Stimulated activated naive B cell treated with anti-CD40 and anti-IgM and Interleukin-4, amounts not matched to agents 10 μg/mL and 1 μg/mL and 100 μg/mL, for 72 hours (primary cell): ENCODE results near the gene SPDYE4.

ENCODE experiments used
- ATAC-seq, 2 donors: fragments of 150-1000 bp; cut with Tn5 transposase; replicated peaks; 2 replicates each; pipeline ENCODE4 v1.10.0; 2021; ENCODE audit warnings: moderate library complexity in 1 of 2
- DNase-seq: peaks from one replicate; pipeline ENCODE4 v3.0.0; 2021
- H3K27ac Mint-ChIP-seq: one replicate; pipeline ENCODE4 v1.8.0; 2022; ENCODE audit warnings: mild to moderate bottlenecking, mixed read lengths
- H3K27me3 Mint-ChIP-seq, 2 donors: one replicate each; pipeline ENCODE4 v1.8.0; 2022; ENCODE audit warnings: mixed read lengths in 2 of 2
- H3K36me3 Mint-ChIP-seq, 2 donors: one replicate each; pipeline ENCODE4 v1.8.0; 2022; ENCODE audit warnings: mixed read lengths in 2 of 2, mild to moderate bottlenecking in 1 of 2
- H3K4me1 Mint-ChIP-seq, 2 donors: one replicate each; pipeline ENCODE4 v1.8.0; 2022; ENCODE audit warnings: mixed read lengths in 2 of 2, mild to moderate bottlenecking in 1 of 2
- H3K4me3 Mint-ChIP-seq, 2 donors: one replicate each; pipeline ENCODE4 v1.8.0; 2022; ENCODE audit warnings: mild to moderate bottlenecking in 2 of 2, mixed read lengths in 2 of 2, moderate library complexity in 1 of 2
- H3K9me3 Mint-ChIP-seq, 2 donors: one replicate each; pipeline ENCODE4 v1.8.0; 2022; ENCODE audit warnings: mixed read lengths in 2 of 2, mild to moderate bottlenecking in 1 of 2

SPDYE4 gene

DNA sequence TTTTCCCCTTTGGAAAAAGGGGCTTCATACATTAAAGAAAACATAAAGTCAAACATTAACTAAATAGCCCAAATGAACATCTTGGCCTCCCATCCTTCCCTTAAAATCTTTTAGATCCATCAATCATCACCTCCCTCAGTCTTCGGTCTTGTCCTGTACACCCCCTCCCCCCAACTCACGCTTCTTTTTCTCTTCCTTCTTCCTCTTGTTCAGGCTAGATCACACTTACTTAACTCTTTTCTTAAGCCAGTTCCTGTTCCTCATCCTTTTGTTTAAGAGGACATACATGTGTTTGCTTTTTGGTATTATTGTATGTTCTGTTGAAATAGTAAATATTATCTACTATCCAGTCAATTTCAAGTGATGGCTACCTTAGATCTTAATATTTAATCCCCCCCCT lies 35.3 kb upstream of the SPDYE4 start:
- DNase-seq (no peak), ATAC-seq (no peak)
- Mint-ChIP-seq H3K4me3 (no peak overlapping the region), H3K4me1 (peaks cover 6 to 7% of the 10 kb centered on the region in 2 donors), H3K36me3 (no peaks in the 10 kb centered on the region), H3K27ac (peak overlapping the region; percentile 32), H3K9me3 (peaks cover 3 to 4% of the 10 kb centered on the region in 2 donors), H3K27me3 (peaks cover 5 to 10% of the 10 kb centered on the region in 2 donors)

DNA sequence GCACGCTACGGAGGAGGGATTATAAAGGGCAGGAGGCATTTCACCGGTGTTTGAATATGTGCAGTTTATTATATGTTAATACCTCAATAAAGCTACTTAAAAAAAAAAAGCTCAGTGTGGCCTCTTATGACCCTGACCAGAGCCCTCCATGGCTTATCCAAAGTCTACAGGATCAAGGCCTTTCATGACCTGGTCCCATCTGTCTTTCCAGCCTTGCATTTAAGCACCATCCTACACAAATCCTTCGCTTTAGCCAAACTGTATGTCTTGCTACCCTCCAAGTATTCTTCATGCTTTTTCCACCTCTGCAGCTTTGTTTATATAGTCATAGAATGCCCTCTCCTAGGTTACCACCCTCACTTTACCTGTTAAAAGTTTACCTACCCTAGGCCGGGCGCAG lies 34.3 kb upstream of the SPDYE4 start:
- Mint-ChIP-seq H3K27ac (no peak overlapping the region), H3K27me3 (peaks cover 8 to 15% of the 10 kb centered on the region in 2 donors)
- ATAC-seq = no peak

DNA sequence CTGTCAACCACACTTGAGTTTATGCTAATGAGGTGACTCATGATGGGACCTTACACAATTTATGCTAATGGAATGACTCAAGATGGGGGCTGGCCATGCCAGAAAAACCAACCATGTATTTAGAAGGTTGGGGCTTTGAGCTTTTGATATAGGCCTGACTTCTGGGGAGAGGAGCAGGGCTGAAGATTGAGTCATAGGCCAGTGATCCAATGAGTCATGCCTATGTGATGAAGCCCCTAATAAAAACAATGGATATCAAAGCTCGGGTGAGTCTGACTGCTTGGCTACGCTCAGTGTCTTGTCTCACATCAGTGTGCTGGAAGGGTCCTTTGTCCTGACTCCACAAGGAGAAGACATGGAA lies 33.5 kb upstream of the SPDYE4 start:
- Mint-ChIP-seq H3K4me1 (peaks cover 6 to 7% of the 10 kb centered on the region in 2 donors), H3K27ac (no peak overlapping the region), H3K36me3 (no peaks in the 10 kb centered on the region), H3K9me3 (peaks cover 3 to 4% of the 10 kb centered on the region in 2 donors), H3K4me3 (no peak overlapping the region), H3K27me3 (peaks cover 9 to 15% of the 10 kb centered on the region in 2 donors)
- ATAC-seq = peak; percentile 38 to 39
- no peak for DNase-seq

More for the DNA sequence above, 34.3 kb upstream of the SPDYE4 start:
- Mint-ChIP-seq H3K9me3 (peaks cover 3 to 4% of the 10 kb centered on the region in 2 donors), H3K4me3 (no peak overlapping the region), H3K36me3 (no peaks in the 10 kb centered on the region), H3K4me1 (peaks cover 6 to 7% of the 10 kb centered on the region in 2 donors)
- DNase-seq = no peak

DNA sequence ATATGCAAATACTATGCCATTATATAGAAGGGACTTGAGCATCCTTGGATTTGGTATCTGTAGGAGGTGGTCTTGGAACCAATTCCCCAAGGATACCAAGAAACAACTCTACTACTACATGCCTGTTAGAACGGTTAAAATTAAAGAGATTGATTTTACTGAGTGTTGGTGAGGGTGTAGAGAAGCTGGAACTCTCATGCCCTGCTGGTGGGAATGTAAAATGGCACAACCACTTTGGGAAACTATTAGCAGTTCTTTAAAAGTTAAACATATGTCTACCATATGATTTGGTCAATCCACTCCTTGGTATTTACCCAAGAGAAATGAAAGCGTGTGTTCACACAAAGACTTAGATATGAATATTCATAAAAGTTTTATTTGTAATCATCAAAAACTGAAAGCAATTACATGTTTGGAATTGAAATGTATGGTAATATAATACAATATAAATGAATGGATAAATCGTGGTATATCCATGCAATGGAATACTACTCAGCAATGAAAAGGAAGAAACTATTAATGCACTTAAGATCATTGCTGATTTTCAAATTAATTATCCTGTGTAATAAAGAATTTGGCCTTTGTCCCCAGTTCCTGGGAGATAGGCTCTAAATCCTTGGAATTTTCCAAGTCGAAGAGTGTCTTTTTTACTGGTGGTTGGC lies 33.0 kb upstream of the SPDYE4 start:
- ATAC-seq (no peak), DNase-seq (no peak)
- peaks cover 3 to 4% of the 10 kb centered on the region in 2 donors for H3K9me3 Mint-ChIP-seq
- H3K4me1 Mint-ChIP-seq = peaks cover 6 to 7% of the 10 kb centered on the region in 2 donors
- no peak overlapping the region for H3K27ac Mint-ChIP-seq
- no peak overlapping the region for H3K4me3 Mint-ChIP-seq
- H3K36me3 Mint-ChIP-seq = no peaks in the 10 kb centered on the region
- H3K27me3 Mint-ChIP-seq = peaks cover 9 to 15% of the 10 kb centered on the region in 2 donors

DNA sequence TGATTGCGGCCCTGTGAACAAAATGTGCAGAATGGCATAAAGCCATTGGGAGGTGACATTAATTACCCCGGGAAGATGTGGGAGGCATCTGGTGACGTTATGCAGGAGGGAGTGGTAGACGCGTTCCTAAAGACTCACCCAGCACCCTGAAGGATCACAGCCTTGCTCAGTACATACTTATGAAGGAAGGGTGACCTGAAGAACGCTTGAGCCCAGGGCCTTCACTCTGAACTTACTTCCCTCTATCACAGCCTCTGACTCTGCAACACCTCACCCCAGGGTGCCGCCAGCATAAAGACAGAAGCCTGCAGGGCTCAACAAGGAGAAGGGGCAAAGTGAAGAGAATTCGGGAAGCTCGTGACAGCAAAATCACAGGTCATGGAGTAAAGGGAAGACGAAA lies 31.4 kb upstream of the SPDYE4 start:
- Mint-ChIP-seq H3K4me3 (no peak overlapping the region), H3K4me1 (peaks cover 5 to 14% of the 10 kb centered on the region in 2 donors), H3K36me3 (no peaks in the 10 kb centered on the region), H3K27ac (no peak overlapping the region), H3K9me3 (peaks cover 3 to 4% of the 10 kb centered on the region in 2 donors), H3K27me3 (peaks cover 9 to 15% of the 10 kb centered on the region in 2 donors)
- ATAC-seq (no peak), DNase-seq (no peak)

DNA sequence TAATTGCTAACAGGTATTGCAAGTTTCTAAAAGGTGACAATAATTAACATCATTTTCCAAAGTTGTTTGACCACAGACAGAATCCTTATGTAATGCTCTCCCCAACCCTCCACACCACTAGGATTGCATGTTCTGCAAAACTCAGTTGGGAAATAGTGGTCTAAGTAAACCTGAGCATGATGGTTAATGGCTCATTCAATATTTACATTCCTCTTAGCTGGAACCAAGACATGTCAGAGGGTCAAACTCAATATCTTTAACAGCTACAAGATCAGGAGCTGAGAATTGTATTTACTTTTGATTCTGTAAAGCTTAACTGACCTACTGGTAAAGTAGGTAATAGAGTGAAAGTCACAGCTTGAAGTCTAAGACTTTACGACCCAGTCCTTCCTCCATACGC lies 30.7 kb upstream of the SPDYE4 start:
- H3K36me3 Mint-ChIP-seq = no peaks in the 10 kb centered on the region
- no peak for DNase-seq
- peaks cover 5 to 14% of the 10 kb centered on the region in 2 donors for H3K4me1 Mint-ChIP-seq
- H3K27ac Mint-ChIP-seq = no peak overlapping the region
- peaks cover 9 to 15% of the 10 kb centered on the region in 2 donors for H3K27me3 Mint-ChIP-seq
- peaks cover 3 to 4% of the 10 kb centered on the region in 2 donors for H3K9me3 Mint-ChIP-seq
- H3K4me3 Mint-ChIP-seq = no peak overlapping the region
- no peak for ATAC-seq

DNA sequence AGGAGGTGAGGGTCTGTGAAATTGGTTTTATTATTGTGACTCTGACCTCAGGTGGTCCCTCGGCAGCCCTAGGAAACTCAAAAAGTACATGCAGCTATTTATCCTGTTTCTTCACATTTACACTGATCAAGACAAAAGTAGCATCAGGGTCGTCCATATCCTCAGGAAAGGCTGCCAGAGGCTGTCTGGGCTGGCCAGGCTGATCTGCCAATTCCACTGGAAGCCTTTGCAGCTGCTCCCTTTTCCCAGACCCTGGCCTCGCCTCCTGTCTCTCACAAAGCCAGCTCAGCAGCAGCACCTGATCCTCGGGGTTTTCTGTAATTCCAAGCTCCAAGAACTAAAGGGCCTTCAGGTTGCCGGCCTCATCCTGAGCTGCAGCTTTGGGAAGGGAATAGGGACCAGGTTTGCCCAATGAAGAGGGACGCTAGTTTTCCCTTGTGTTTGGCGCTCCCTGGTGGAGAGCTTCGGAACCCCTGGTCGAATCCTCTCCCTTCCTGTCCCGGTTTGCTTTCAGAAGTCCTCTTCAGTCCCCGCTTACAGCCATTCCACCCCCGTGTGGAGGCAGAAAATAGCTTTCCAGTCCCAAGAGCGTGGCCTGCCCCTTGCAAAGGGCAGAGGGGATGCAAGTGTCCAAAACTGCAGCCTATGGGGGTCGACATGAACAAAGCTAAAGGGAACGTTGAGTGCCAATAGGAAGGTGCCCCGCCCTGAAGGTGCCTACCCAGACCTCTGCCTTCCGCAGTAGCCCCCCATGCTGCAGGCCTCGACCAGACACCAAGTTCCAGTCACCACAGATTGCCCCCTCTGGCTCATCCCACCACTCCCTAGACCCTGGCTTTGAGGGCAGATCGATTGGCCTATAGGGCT lies 27.4 kb upstream of the SPDYE4 start:
- H3K9me3 Mint-ChIP-seq = peaks cover 0 to 5% of the 10 kb centered on the region in 2 donors
- H3K27me3 Mint-ChIP-seq = peaks cover 9 to 15% of the 10 kb centered on the region in 2 donors
- no peak overlapping the region for H3K27ac Mint-ChIP-seq
- DNase-seq = peak; percentile 30
- ATAC-seq = peak; percentile 51 to 64
- no peak overlapping the region for H3K4me3 Mint-ChIP-seq
- H3K36me3 Mint-ChIP-seq = peaks cover 0 to 1% of the 10 kb centered on the region in 2 donors
- H3K4me1 Mint-ChIP-seq = peaks cover 3 to 7% of the 10 kb centered on the region in 2 donors

DNA sequence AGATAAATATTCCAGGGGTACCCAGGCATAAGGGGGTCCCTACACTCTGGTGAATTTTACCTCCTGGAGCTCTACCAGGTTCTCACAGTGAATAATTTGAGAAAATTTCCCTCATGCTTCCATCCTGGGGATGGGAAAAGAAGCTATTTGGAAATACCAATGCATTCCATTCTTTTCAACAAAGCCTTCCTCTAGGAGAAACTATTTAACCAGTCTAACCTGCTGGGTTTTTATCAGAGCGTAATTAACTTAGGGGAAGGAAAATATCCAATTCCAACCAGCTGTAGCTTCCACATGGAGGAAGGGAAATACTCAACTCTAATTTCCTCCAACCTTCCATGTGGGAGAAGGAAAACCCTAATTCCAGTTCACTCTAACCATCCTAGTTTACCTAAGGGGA lies 23.8 kb upstream of the SPDYE4 start:
- DNase-seq = no peak
- Mint-ChIP-seq H3K9me3 (peaks cover under 1 to 5% of the 10 kb centered on the region in 2 donors), H3K27me3 (peaks cover 12 to 14% of the 10 kb centered on the region in 2 donors), H3K27ac (no peak overlapping the region), H3K4me3 (no peak overlapping the region), H3K36me3 (peaks cover 0 to 4% of the 10 kb centered on the region in 2 donors), H3K4me1 (peaks cover 2 to 7% of the 10 kb centered on the region in 2 donors)
- ATAC-seq = no peak

DNA sequence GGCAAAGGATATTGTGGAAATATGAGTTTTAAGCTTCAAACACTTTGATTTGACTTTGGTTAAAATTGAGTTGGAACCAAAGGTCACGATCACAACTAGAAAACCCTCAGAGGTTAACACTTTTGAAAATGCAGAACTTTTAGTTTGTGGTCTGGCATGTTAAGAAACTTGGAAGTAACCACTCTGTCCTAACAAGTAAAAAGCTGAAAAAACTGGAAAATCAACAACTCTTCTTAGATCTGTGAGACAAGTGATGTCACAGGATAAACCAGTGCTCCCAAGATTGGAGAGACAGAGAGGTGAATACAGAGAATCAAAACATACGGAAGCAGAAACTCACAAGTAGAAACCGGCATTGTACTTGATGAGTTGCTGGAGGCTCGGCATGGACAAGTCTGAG lies 23.4 kb upstream of the SPDYE4 start:
- Mint-ChIP-seq H3K36me3 (peaks cover 0 to 4% of the 10 kb centered on the region in 2 donors), H3K27me3 (peaks cover 14 to 18% of the 10 kb centered on the region in 2 donors), H3K4me3 (no peak overlapping the region), H3K27ac (no peak overlapping the region), H3K9me3 (peaks cover 2 to 5% of the 10 kb centered on the region in 2 donors), H3K4me1 (peaks cover 2 to 7% of the 10 kb centered on the region in 2 donors)
- DNase-seq (no peak), ATAC-seq (no peak)

DNA sequence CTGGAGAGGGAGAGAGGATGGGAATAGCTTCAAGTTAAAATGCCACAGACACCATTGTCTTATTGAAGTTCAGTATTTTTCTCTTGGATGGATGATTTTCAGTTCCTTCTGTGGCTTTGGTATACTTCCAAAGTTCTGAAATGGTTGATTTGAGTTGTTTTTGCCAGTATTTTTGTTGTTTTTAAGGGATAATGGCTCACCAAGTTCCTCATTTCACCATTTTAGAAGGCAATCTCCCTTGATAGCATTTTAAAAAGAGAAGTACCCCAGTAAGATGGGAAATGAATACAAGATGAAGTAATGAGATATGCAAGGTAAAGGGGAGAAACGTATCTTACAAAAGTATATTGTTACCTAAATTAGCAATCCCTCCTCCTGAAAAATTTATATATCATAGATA lies 18.5 kb upstream of the SPDYE4 start:
- H3K36me3 Mint-ChIP-seq = peaks cover 9 to 12% of the 10 kb centered on the region in 2 donors
- no peak overlapping the region for H3K27ac Mint-ChIP-seq
- DNase-seq (no peak), ATAC-seq (no peak)
- peaks cover 12 to 16% of the 10 kb centered on the region in 2 donors for H3K9me3 Mint-ChIP-seq
- no peak overlapping the region for H3K4me3 Mint-ChIP-seq
- H3K27me3 Mint-ChIP-seq = peaks cover 25 to 36% of the 10 kb centered on the region in 2 donors
- H3K4me1 Mint-ChIP-seq = no peaks in the 10 kb centered on the region

DNA sequence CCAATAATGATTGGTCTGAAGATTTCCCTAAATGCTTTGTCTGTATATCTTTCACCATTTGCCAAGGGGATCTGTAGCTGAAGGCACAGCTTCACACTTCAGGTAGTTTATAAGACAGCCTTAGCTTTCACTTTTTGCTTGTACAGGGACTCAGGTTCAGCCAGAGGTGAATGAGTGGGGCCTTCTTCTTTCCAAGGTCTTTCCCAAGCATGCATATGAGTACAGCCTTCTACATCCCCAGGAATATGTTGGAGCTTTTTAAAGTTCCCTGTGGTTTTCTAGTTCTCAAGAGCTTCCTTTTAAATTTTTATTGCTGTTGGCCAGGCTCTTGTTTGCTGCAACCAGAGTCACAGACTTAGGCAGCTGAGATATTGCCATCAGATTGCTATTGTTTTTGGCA lies 17.9 kb upstream of the SPDYE4 start:
- Mint-ChIP-seq H3K4me1 (no peaks in the 10 kb centered on the region), H3K27ac (no peak overlapping the region), H3K4me3 (no peak overlapping the region), H3K9me3 (peaks cover 12 to 16% of the 10 kb centered on the region in 2 donors), H3K36me3 (peaks cover 9 to 12% of the 10 kb centered on the region in 2 donors), H3K27me3 (peaks cover 25 to 36% of the 10 kb centered on the region in 2 donors)
- ATAC-seq (no peak), DNase-seq (no peak)

DNA sequence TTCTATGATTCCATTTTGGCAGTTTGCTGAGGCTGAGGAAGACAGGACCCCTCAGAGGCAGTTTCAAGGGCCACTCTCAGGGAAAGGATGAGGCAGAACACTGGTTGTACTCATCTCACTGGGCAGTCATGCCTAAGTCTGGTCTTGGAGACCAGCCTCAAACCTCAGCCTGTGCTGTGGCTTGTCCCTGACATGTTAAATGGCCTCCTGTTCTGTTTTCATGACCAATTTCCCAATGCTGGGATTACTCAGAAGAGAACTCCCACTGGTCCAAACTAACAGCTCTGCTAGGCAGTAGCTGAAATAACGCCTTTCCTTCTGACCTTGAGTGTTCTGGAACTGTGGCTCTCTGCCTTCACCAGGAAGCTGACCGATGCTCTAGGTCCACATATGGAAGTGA lies 8.4 kb upstream of the SPDYE4 start:
- H3K4me1 Mint-ChIP-seq = no peaks in the 10 kb centered on the region
- peaks cover 33 to 43% of the 10 kb centered on the region in 2 donors for H3K27me3 Mint-ChIP-seq
- ATAC-seq = no peak
- H3K4me3 Mint-ChIP-seq = no peak overlapping the region
- no peaks in the 10 kb centered on the region for H3K36me3 Mint-ChIP-seq
- peaks cover 0 to 1% of the 10 kb centered on the region in 2 donors for H3K9me3 Mint-ChIP-seq
- no peak overlapping the region for H3K27ac Mint-ChIP-seq
- DNase-seq = no peak

DNA sequence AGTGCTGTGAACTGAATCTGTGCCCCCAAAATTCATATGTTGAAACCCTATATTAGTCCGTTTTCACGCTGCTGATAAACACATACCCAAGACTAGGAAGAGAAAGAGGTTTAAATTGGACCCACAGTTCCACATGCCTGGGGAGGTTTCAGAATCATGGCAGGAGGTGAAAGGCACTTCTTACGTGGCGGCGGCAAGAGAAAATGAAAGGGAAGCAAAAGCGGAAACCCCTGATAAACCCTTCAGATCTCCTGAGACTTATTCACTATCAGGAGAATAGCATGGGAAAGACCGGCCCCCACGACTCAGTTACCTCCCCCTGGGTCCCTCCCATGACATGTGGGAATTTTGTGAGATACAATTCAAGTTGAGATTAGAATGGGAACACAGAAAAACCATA lies 3.7 kb upstream of the SPDYE4 start:
- Mint-ChIP-seq H3K27ac (no peak overlapping the region), H3K27me3 (peaks cover 30 to 38% of the 10 kb centered on the region in 2 donors), H3K36me3 (no peaks in the 10 kb centered on the region), H3K9me3 (peaks cover 0 to 1% of the 10 kb centered on the region in 2 donors), H3K4me3 (no peak overlapping the region), H3K4me1 (no peaks in the 10 kb centered on the region)
- DNase-seq (no peak), ATAC-seq (no peak)

DNA sequence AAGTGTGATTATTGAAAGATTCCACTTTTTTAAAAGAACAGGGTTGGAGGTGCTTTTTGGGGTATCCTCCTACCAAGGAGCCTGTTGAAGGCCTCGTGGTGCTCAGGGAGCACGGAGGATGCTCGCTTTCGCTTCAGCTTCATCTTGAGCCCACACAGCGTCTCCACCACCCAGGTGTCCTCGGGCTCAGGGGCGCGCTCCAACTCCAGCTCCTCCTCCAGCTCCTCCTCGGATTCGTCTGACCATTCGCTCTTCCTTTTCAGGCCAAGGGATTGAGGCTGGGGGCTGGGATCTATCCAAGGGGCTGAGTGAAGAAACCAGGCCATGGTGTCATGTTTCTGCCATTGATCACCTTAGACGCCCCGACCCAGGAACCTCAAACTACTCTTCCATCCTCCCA lies 1.2 kb downstream of the SPDYE4 start:
- Mint-ChIP-seq H3K27me3 (peaks cover 46 to 55% of the 10 kb centered on the region in 2 donors), H3K9me3 (peaks cover 0 to under 1% of the 10 kb centered on the region in 2 donors), H3K36me3 (no peaks in the 10 kb centered on the region), H3K4me1 (no peaks in the 10 kb centered on the region), H3K4me3 (no peak overlapping the region), H3K27ac (no peak overlapping the region)
- DNase-seq (no peak), ATAC-seq (no peak)
